TTC549 (cell line): ENCODE measurements around the gene KCNMA1.

Experiments used
- FAIRE-seq: peaks from 2 replicates; lab custom pipeline; 2012; peaks lifted over from hg19 to GRCh38; lab: Jason Lieb, UNC

Gene KCNMA1

DNA sequence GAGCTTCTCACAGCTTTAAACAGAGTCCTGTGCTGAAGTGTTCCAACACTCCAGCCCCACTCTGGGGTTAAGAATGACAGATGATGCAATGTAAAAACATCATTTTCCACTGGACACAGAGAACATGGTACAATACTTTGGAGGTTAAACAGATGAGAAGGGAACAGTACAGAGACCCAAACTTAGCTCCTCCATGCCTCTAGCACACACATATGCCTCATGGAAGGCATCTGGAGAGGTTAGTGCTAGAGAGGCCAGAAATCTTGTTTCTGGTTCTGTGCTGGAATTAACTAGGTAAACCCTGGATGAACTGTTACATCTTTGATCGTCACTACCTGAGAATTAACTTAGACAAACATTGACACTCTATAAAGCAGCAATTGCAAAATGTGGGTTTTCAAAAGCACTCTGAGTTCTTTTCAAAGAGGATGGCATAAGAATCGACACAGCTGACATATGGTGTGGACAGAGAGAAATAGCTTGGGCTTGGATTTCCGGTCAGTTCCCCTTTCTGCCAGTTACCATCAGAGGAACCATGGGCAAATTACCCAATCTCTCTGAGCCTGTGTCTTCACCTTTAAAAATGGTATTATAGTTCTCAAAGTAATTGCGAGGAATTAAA is 81.9 kb downstream of the KCNMA1 start:
- no peak for FAIRE-seq

- FAIRE-seq = no peak
Observed at GRCh38 chr10:77554996-77555397, 82.6 kb downstream of the KCNMA1 start.

DNA sequence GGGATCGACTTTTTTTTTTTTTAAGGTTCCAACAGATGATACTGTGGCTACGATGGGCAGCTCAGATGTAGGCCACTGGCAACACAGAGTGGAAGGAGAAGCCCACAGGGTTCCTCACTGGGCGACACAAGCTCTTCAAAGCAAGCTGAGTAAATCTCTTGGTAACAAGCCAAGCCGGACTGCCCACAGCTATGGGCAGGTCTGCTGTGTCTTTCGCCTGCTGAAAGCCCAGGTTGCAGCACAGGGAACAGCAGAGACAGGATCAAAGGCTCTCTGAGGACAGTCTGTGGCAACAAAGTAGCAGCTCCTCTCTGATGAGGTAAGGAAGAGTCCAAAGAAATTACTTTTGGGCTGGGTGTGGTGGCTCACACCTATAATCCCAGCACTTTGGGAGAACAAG is 83.6 kb downstream of the KCNMA1 start:
- FAIRE-seq = no peak

DNA sequence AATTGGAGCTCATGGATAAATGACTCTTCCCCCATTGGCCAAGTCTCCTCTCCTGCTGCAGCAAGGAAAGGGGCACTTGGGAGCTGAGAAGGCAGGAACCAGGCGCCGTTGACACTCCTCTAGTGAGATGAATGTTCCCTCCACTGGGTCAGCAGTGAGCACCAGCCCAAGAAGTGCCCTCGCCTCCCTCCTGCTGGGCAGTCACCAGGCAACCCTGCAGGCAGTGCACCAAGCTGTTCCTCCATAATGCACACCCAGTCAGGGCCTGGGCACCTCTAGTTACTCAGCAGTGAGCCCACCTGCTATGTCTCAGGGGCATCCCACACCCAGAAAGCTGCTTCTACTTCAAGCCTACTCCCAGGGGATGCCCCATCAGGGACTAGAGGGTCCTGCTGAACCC is 84.3 kb downstream of the KCNMA1 start:
- no peak for FAIRE-seq

- no peak for FAIRE-seq
Observed at GRCh38 chr10:77552252-77552651, 85.4 kb downstream of the KCNMA1 start.

- no peak for FAIRE-seq
Observed at GRCh38 chr10:77550378-77550777, 87.2 kb downstream of the KCNMA1 start.

DNA sequence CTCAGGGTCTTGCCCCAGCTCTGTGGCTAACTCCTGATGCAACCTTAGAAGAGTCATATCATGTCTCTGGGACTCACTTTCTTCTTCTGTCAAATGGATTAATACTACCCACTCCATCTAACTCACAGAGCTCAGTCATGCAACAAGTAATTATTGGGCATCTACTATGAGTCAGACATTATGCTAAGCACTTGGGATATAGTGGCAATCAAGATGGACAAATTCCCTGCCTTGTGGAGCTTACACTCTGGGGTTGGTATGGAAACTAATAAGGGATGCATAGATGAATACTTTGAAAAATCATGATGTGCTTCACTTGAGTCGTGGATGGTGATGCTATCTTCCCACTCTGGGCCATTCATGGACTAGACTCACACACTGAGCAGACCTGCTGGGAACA is 88.9 kb downstream of the KCNMA1 start:
- FAIRE-seq = no peak

DNA sequence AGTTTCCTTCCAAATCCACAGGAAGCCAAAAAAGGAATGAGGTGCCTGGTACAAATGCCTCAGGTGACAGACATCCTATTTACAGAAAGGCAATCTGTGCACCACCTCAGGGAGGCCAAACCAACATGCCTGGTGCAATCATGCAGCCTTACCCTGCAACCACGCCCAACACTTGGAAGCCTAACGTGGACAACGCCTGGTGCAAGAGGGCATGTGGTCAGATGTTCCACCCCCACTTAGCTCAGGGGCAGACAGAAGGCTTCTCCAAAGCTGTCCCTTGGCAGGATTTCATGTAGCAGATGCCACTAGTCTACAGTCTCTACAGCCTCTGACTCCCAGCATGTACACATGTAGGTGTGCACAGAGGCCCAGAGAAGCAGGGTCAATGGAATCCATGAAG is 89.5 kb downstream of the KCNMA1 start:
- no peak for FAIRE-seq

DNA sequence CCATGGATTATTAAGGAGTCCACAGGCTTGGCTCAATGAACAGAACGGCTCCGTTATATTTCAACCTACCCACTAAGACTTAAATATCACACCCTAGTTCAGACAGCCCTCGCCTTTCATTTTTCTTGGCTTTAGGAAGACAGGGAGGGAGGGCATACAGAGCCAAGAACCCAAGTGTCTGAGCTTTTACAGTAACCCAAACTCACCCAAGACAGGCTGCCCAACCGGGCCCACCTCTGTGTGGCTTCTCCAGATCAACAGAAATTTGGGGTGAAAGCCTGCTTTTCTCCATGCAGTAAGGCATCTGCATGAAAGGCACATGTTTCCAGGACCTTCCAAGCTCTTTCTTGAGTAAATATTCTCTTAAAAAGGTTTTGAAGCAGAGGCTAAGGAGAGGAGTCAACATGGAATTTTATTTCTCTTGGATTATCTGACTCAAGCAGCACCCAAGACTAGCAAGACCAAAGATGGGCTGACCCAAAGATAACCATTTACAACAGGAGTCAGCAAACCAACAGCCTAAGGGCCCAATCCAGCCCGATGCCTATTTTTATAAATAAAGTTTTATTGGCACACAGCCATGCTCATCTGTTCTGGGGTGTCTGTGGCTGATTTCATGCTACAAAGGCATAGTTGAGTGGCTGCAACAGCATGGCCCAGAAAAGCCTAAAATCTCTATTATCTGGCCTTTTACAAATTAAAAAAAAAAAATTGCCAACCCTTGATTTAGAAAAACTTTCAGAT is 90.1 kb downstream of the KCNMA1 start:
- FAIRE-seq = no peak

DNA sequence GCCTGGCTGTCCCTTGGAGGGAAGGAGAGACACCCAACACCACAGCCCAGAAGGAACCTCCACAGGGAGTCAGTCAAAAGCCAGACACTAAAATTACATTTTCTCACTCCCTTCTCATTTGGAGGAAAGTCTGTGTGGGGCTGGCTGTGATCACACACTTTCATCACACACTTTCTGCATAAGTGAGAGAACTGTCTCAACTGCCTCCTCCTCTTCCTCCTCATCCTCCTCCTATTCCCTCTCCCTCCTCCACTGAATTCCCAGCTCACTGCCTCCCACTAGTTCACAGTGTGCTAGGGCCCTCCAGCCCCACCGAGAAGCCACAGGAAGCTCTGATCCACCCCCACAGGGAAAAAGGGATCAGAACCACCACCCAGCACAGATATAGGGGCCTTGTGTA is 91.6 kb downstream of the KCNMA1 start:
- FAIRE-seq = no peak

- FAIRE-seq = no peak
Observed at GRCh38 chr10:77545585-77545984, 92.0 kb downstream of the KCNMA1 start.

DNA sequence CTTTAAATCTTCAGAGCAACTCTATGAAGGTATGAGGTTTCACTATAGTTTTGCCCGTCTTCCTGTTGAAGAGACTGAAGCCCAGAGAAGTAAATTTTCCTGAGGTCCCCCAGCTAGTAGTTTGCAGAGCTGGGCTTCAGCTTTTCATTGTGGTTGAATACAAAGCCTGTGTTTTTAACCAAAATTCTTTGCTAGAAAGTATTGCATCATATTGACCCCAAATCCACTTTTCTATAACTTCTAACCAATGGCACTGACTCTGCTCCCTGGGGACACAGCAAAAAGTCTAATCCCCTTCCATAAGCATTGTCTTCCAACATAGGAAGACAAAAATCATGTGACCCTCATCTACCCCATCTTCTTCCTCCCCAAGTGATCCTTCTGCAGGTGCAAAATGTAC is 93.0 kb downstream of the KCNMA1 start:
- FAIRE-seq = no peak

DNA sequence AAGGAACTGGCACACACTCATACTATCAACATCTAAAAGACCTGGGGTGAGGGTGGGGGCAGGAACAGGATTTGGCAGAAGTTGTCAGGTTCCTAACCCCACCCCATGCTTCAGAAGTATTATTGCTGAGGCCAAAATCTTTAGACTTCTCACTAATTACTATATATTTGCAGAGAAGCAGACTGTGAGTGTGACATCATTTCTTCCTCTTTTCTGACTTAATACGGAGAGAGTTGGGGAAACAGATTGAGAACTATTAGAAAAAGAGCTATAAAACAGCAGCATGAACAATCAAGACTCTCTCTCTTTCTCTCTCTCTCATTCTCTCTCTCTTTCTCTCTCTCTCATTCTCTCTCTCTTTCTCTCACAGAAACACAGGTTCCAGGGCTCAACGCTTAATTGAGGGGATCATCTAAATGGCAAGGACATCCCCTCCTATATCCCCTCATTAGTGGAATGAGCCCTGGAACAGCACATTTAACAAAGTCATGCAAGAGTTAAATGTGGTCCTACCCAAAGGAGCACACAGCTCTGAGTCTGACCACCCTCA is 94.8 kb downstream of the KCNMA1 start:
- no peak for FAIRE-seq

GRCh38 chr10:77541944-77542343 is 95.7 kb downstream of the KCNMA1 start:
- no peak for FAIRE-seq

GRCh38 chr10:77541247-77541646 is 96.4 kb downstream of the KCNMA1 start:
- no peak for FAIRE-seq

DNA sequence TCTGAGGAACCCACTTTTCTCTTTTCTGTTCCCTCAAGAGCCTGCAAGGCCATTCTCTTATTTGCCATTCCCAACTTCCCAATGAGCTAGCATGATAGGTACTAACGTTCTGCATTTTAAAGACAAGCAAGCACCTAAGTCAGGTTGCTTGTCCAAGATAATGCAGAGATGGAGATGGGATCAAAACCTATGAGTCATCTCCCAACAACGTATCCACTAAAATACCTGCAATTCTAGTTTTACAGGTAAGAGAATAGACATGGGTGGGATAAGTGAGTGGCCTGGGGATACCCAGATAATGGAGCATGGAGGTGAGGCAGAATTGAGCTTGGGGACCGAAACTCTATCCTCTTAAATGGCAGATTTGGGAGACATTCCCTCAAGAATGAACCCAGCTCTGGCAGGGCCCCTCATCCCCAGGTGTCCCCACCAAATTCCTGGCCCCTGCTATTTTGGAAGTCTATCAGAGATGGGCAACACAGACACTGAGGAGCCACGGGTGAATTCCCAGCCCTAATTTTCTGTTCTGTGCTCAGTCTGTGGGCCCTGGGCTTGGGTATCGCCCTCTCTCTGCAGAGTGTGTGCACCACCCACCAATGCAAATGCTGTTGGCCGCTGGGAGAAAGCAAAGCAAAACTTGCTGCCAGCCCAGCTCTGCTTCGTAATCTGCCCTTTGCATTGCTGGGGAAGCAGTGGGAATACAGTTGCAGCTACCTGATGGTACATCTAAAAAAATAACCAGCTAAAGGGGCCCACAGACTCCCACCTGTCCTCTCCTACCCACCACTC is 98.3 kb downstream of the KCNMA1 start:
- FAIRE-seq = no peak

GRCh38 chr10:77537720-77538373 is 99.8 kb downstream of the KCNMA1 start:
- FAIRE-seq = no peak

GRCh38 chr10:77537071-77537470 is 100.5 kb downstream of the KCNMA1 start:
- no peak for FAIRE-seq

DNA sequence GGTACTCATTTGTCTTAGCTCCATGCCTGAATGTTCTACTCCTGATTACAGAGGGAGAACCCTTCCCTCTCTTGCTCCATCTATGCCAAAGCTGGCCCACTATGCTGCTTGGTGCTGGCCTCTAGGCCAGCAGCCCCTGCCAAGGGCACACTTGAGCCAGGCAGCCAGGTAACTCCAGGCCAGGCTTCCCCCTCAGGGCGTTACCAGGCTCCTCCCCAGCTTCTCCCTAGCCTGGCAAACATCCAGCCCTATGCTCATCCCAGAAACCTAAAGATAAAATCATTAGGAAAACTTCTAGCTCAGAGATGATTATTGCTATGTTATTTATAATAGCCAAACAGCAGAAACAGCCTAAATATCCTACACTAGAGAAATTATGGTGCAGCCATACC is 103.7 kb downstream of the KCNMA1 start:
- no peak for FAIRE-seq

DNA sequence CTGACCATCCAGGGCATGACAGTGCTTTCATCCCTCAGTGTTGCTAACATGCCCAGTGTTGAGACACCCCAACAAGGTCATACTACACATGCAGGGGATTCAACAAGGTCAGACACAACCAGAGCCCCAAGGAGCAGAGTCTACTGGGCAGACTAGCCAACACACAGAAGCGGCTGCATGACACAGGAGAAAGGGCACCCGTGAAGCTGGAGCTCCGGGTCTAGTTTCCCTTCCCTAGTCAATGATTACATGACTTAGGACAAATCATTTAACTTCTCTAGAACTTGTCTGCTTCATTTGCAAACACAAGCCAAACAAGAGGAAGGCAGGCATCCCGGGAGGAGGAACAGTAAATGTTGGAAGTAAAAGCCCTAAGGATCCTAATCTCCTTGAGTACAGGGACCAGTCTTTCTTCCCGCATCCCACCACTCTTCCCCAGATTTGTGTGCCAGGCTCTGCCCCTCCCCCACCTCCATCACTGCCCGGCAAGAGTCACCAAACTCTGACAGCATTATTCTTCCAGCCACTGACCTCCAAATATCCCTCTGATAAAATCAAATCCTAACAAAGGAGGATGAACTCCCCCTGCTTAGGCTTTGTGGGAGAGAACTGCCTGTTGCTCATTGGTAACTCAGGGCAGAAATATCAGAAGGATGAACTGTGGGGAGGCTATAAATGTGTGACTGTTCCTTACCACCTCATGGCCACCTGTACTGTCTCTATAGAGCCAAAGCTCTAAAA is 104.3 kb downstream of the KCNMA1 start:
- FAIRE-seq = no peak

DNA sequence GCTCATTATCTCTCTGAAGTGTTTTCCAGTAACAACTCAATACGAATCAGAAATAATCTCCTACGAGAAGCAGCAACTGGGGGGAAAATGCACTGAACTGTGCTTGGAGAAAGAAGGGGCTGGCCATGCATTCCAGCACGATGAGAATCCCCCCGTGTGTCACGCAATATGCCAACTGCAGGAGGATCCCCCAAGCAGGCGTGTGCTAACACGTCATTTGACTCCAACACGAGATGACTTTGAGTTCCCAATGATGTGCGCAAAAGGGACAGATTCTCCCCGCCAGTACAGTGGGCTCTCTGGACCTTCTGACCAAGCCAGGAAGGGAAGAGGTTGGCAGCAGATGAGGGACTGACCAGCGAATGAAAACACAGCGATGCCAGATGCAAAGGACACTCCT is 105.5 kb downstream of the KCNMA1 start:
- no peak for FAIRE-seq

DNA sequence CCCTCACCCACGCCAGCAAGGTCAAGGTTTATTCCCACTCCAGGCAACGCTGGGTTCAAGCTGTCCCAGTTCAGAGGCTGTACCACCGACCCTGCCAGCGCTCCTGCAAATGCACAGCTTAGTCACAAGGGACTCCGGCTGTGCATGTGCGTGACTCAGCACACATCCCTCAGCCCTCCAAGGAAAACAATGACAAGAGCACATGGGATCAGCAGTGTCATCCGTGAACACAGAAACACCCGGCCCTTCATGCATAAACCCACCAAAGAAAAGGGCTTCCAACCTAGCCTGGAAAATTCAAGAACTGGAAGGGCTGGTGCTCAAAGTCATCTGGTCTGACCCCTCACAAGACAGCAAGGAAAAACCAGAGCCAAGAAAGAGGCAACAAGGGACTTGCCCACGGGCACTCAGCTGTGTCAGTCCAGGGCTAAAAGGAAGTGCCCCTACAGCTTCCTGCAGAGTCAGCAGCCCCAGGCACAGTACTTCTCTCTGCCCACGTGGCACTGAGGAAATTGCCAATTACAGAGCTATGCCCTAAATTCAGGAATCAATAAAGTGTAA is 106.1 kb downstream of the KCNMA1 start:
- FAIRE-seq = no peak
